ENCODE data around the gene OPCML. TPM values are rescaled to one million over a fixed set of nuclear protein-coding genes. Genes with fewer than 3 reads are reported as not detected.

Gene OPCML
- total RNA-seq, 2 donors from 2014 or later: under 0.01 TPM; not detected in 1

GRCh38 chr11:133134314-133135173 lies 397.8 kb downstream of the OPCML start:
- H3K4me3 ChIP-seq: no peak overlapping the region
- H3K27me3 ChIP-seq: no peaks in the 10 kb centered on the region
- peak; percentile 61 to 78 (median 66) for DNase-seq
- H3K4me1 ChIP-seq: no peaks in the 10 kb centered on the region
- 11 to 16% methylated on average over 11 of the region's 11 CpGs for WGBS, 2 donors
- intact Hi-C loops (cut with DNase I): loop anchor here (10.0 kb wide), 1 partner anchor 700 kb away; no protein-coding TSS in a partner anchor
- H3K36me3 ChIP-seq (replicated peaks in 1 of 2; ENCODE audit: insufficient read depth in 1 of 2, low read depth in 2 of 2): no peaks in the 10 kb centered on the region
- peak; percentile 70 for ATAC-seq
- TF ChIP-seq POLR2A (IDR thresholded peaks at IDR 0.05): no peak
- peak; percentile 68 to 87 (median 82) for TF ChIP-seq CTCF (IDR thresholded peaks at IDR 0.05)
- no peaks in the 10 kb centered on the region for H3K9me3 ChIP-seq
- H3K27ac ChIP-seq: no peak overlapping the region

- H3K27me3 ChIP-seq: no peaks in the 10 kb centered on the region
- no peaks in the 10 kb centered on the region for H3K4me1 ChIP-seq
- no peaks in the 10 kb centered on the region for H3K36me3 ChIP-seq (replicated peaks in 1 of 2; ENCODE audit: insufficient read depth in 1 of 2, low read depth in 2 of 2)
- H3K4me3 ChIP-seq: no peak overlapping the region
- intact Hi-C loops (cut with DNase I): loop anchor here (10.0 kb wide), 1 partner anchor 701 kb away; no protein-coding TSS in a partner anchor
- H3K9me3 ChIP-seq: no peaks in the 10 kb centered on the region
- 35 to 39% methylated on average over 4 of the region's 4 CpGs for WGBS, 2 donors
- no peak for TF ChIP-seq POLR2A (IDR thresholded peaks at IDR 0.05)
- TF ChIP-seq CTCF (IDR thresholded peaks at IDR 0.05): no peak
- no peak overlapping the region for H3K27ac ChIP-seq
- ATAC-seq (no peak), DNase-seq (no peak)
These were observed 398.7 kb downstream of the OPCML start for GRCh38 chr11:133133606-133134005.

GRCh38 chr11:133133050-133133449 lies 399.3 kb downstream of the OPCML start:
- intact Hi-C loops (cut with DNase I): loop anchor here (10.0 kb wide), 1 partner anchor 702 kb away; no protein-coding TSS in a partner anchor
- TF ChIP-seq POLR2A (IDR thresholded peaks at IDR 0.05): no peak
- TF ChIP-seq CTCF (IDR thresholded peaks at IDR 0.05): no peak

GRCh38 chr11:133127741-133128140 lies 404.6 kb downstream of the OPCML start:
- 66 to 67% methylated on average over 7 of the region's 7 CpGs for WGBS, 2 donors
- TF ChIP-seq CTCF (IDR thresholded peaks at IDR 0.05) (no peak), POLR2A (IDR thresholded peaks at IDR 0.05) (no peak)
- Histone ChIP-seq H3K27ac (no peak overlapping the region), H3K27me3 (peaks cover 0 to 8% of the 10 kb centered on the region in 2 donors), H3K4me1 (no peaks in the 10 kb centered on the region), H3K9me3 (no peaks in the 10 kb centered on the region), H3K4me3 (no peak overlapping the region), H3K36me3 (replicated peaks in 1 of 2; ENCODE audit: insufficient read depth in 1 of 2, low read depth in 2 of 2) (no peaks in the 10 kb centered on the region)
- ATAC-seq: no peak
- DNase-seq: no peak
- intact Hi-C loops (cut with DNase I): no loop called here

More at GRCh38 chr11:133133050-133133449, 399.3 kb downstream of the OPCML start:
- 23 to 40% methylated on average over 3 of the region's 3 CpGs for WGBS, 2 donors
- Histone ChIP-seq H3K4me1 (no peaks in the 10 kb centered on the region), H3K27me3 (no peaks in the 10 kb centered on the region), H3K4me3 (no peak overlapping the region), H3K9me3 (no peaks in the 10 kb centered on the region), H3K27ac (no peak overlapping the region), H3K36me3 (replicated peaks in 1 of 2; ENCODE audit: insufficient read depth in 1 of 2, low read depth in 2 of 2) (no peaks in the 10 kb centered on the region)
- no peak for ATAC-seq
- no peak for DNase-seq
